Forelimb muscle (tissue), 1 donor: ENCODE measurements around the gene UBE3D. TPM values are rescaled to one million over a fixed set of nuclear protein-coding genes. Genes with fewer than 3 reads are reported as not detected.
"Not testable (repeated sequence)": the region's sequence is repeated elsewhere in the genome, so short reads cannot be mapped to it uniquely, and the experiment has no call there.

Source experiments
- DNase-seq: peaks from one replicate; pipeline ENCODE4 v3.0.0-alpha.2; 2013; ENCODE audit warnings: low read depth
- polyA plus RNA-seq: library from polyadenylated mRNA; unstranded; fragments of 120-200 nt; gene quantifications from one replicate; pipeline ENCODE4 v1.2.1, GENCODE V29; 2013; ENCODE audit not compliant: insufficient read length

The UBE3D gene
- polyA plus RNA-seq, 1 donor: 7.4 TPM

DNA sequence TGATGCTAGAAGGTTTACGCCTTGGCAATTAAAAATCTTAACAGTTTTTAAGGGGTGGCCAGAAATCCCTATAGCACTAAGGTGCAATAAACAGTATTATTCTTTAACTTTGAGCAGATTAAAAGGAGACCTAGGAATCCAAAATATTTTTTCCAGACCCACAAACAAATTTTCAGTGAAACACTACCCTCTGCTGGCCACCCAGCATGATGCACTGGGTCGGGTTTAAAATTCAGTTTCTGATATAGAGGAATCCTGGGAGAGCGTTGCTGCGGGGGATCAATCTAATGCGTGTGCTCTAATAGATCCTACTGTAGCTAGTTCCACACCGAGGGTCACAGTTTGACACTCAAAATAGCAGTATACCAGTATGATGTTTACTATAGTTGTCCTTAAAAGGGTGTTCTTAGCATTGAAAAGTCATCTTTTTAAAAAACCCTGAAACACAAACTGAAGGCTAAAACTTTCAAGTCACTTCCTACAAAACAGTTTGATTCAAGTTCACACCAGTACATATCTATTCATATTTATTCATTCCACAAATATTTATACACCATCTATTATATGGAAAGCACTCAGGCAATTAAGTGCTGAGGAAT is 10.2 kb downstream of the UBE3D start:
- no peak for DNase-seq

DNA sequence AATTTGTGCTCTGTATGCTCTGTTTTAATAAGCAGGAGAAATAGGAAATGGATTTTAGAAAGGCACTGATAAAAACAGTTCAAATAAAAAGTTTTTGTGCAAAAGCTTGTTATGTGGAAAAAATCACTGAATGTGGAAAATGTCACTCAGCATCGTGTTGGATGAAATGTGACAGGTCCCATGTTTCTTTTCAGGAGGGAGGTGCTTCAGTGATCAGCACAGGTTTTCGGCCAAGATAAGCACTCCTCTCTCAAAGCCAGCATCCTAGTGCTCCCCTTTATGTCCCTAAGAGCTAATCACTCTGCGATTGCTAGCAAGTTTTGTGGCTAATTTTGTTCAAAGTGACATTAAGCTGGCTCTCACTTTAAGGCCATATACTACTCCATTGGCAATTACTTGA is 12.0 kb downstream of the UBE3D start:
- no peak for DNase-seq

DNA sequence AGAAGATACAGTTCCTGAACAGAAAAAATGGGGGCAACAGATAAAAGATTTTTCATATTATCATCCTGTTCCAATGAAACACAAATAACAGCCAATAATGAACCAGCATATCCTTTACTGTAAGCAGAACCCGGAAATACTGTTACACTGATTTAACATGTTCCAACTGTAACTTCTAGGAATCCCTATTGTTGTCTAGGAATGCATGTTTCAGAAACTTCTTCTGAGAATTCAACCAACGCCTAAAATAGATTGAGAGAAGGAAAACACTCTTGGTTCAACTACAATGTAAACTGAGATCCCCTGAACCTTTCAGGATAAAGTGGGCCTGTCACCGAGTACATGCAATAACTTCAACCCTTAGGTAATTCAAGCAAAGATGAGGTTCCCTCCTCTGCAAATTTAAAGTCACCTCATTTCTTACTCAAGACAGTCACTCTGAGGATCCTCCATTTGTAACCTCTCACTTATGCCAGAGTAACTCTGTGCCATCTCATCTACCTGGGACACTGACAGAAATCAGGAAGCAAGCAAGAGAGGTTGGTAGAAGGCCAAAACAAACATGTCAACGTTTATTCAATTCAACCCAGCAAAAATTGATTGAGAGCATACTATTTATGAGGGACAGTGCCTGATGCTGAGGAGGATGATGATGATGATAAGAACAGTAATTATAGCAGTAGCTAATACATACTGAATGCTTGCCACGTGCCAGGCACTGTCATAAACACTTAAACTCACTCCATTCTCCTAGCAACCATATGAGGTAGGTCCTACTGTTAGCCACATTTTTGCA is 14.1 kb downstream of the UBE3D start:
- DNase-seq: no peak

DNA sequence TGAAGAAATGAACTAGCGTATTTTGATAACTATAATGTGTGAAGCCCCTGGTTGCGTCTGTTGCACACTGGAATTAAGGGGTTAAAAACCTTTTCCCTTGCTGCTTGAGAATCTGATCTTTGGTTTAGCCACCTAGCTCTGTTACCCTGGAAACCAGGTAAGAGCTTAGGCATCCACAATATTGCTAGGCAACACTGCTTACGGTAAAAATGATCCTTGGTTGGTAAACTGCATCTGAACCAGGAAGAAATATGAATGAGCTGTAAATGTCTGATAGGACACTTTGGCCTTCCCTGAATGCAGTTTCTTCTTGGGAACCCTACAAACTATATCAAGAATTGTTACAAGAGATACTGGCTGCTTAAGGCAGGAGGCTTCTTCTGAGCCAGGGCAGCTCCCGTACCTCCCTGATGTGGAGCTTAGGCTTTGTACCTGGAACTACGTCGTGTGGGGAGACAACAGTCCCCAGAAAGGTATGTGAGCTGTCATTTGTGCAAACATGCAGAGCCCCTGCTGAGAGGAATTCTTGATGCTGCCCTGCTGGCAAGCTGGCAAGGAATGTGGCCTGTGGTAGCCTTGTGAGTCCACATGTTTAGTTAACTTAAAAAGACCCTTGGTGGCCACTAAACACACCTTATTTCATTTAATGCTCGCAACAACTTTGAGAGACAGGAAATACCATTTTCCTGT is 18.4 kb downstream of the UBE3D start:
- no peak for DNase-seq

DNA sequence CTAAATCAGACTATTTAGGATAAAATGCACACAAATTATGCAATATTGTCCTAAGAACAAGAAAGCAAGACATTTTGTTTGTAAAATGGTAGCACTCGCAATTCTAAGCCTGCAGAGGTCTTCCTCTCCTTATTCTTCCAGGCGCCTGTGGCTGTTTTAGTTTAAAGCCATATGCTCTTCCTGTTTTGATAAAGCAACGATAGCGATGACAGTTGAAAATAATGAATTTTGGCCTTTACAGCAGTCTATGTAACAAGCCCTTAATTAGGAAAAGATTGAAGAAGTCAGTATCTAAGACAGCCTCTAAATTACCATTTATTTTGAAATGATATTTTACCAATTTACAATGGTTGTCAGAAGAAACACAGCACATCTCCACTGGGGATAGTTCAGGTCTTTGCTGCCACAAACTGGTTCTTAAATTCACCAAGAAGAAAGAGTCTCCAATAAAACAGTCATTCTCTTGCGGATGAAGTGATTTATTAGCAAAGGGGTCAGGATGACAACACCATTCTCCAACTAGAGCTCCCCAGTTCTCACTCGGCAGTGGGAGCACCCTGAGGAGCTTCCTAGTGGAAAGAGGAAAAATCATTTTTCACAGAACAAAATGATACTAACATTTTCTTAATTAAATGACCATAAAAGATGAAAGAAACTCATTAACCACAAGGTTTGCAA is 21.4 kb downstream of the UBE3D start:
- no peak for DNase-seq

DNA sequence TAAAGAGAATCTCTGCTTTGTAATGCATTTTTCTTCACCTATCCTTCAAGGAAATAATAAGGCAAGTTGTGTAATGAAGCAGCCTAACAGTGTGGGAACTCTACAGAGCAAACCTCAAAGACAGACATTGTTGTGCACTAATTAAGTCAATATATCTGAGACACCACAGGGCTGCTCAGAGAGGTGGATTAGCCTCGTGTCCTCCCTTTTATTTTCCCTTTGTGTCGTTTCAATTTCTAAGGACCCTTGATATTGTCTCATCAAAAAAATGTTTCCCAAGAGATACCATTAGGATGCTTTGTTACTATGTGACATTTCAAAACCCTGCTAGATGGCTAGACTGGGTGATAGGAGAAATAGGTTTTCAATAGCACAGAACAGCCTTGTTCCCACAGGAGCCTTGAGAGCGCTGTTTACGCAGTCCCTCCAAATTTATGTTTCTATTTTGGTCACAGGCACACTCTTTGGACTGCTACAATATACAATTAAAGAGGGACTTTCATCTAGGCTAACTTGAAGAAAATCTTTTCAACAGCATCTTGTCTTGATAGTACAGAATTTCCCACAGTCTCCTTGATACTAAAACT is 23.1 kb downstream of the UBE3D start:
- no peak for DNase-seq

DNA sequence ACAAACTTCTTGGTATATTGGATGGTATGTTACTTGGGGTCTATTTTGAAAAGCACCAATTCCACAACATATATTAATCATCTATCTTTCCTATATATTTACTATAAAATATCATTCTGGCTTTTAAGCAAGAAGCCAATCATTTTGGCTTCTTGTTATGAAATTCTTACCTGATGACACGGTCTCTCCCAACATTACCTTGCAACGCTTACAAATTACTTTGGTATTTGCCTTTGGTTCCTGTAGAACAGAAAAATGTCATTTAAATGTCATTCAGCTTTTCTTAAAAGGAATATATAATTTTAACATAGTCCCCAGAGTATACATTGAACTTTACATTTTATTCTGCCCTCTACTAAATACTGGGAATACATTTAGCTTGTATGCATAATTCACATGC is 27.4 kb downstream of the UBE3D start:
- DNase-seq: no peak

DNA sequence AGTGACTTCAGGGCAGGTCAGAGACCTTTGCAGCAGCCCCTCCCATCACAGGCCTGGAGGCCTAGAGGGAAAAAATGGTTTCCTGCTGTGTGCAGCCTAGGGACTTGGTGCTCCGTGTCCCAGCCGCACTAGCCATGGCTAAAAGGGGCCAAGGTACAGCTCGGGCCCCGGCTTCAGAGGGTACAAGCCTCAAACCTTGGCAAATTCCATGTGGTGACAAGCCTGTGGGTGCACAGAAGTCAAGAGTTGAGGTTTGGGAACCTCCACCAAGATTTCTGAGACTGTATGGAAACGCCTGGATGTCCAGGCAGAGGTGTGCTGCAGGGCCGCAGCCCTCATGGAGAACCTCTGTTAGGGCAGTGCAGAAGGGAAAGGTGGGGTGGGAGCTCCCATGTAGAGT is 34.0 kb downstream of the UBE3D start:
- DNase-seq: no peak

DNA sequence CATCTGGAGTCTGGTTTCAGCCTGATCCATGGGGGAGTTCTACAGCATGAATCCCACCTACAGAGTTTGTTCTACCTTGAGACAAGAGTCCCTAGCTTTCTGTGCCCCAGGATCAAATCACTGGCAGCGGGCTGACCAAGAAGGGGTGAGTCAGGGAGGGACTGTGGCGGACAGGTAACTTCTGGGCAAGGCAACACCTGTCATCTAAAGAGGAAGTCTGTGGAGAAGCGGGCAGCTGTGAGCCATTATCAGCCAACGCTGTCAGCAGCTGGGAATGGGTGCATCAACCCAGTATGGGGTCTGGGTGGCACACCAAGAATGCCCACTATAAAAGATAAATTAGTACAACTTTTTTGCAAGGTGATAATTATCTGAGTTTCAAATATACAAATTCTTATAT is 45.9 kb downstream of the UBE3D start:
- DNase-seq: no peak

DNA sequence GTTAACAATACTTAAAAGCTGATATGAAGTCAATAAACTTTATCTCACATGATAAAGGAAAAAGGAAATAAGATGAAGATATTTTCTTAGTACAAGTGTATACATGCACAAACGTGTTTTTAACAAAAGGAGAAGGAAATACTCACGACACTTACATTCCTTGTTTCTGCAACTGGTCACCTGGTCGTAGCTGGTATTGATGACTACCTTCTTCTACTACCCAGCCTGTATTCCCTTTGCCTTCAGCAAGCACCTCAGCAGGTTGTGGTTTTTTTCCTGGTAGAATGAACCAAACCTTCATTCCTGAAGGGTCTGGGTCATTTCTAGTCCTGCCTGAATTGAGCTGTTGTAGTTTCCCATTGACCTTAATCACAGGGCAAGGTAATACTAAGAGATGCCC is 54.5 kb downstream of the UBE3D start:
- not testable (repeated sequence) for DNase-seq

DNA sequence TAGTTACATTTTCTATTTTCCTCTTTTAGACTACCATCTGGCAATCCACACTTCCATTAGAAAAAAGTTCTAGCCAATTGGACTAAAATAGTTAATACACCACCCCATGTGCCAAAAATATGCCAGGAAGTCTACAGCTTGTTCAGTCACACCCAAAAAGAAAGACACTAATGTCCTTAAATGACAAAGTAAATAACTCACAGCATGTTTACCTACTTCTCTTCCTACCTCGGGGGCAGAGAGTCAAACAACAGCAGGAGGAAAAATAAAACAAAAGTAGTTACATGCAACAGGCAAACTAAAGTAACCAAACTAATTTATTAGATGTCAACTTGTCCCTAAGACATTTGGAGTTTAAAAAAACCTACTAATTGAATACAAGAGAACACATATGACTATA is 57.0 kb downstream of the UBE3D start:
- DNase-seq: no peak

DNA sequence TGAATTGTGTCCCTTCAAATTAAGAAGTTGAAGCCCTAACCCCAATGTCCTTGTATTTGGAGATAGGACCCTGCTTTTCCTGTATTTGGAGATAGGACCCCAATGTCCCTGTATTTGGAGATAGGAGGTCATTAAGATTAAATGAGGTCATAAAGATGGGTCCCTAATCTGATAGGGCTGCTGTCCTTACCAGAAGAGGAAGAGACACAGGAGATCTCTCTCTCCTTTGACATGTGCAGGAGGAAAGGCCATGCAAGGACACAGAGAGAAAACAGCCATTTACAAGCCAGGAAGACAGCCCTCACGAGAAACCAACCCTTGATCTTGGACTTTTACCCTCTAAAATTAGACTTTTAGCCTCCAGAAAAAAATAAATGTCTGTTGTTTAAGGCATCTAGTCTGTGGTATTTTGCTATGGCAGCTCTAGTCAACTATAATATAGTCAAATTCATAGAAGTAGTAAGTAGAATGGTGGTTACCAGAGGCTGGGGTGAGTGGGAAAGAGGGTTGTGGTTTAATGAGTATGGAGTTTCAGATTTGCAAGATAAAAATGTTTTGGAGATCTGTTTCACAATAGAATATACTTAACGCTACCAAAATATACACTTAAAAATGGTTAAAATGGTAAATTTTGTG is 59.3 kb downstream of the UBE3D start:
- no peak for DNase-seq

DNA sequence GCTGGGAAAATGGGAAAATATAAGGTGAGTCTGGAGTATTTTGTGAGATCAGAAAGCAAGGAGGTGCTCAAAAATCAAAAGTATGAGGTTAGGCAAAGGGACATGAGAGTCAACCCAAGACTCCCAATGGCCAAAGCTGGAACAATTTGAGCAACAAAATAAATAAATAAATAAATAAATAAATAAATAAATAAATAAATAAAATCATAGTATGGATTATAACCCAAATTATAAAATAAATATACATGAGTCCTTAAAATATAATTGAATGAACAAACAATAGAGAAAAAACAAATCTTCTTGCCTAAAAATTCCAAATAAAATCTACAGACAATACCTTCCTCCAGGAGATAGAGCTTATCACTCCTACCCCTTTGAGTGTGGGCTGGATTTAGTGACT is 69.5 kb downstream of the UBE3D start:
- no peak for DNase-seq

DNA sequence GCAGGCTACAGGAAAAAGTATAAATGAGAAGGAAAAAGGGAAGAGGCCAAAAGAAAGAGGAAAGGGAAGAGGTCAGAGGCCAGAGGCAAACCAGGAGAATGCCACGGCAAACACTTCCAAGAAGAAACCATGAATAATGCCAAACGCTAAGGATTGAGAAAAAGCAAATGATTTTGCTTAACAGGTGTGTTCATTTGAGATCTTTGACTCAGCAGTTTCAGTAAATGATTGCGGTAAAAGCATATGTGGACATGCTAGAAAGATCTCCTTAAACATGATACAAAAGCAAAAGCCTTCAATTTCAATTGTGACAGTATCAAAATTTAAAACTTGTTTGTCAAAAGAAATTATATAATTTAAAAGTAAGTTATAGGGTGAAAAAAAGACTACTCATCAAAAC is 70.6 kb downstream of the UBE3D start:
- DNase-seq: no peak

DNA sequence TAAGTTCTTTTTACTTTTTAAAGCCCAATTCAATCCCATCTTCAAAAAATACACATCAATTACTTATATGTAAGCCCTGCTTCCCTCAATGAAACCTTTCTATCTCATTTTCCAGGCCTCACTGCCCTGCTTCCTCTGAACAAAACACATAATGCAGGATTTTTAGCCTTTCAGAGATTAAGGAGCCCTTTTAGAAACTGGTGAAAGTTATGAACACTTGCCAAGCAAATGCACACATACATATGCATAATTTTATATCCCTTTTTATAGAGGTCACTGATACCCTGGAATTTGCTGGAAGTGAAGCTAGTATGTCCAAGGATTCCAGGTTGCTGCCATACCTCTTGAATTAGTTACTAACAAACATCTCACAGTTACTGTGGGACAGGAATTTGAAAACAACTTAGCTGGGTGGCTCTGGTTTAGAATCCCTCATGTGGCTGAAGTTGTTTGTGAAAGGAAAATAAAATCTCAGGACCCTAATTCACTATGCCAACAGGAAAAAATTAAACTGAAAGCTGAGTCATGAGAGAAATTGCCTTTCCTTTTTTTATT is 75.8 kb downstream of the UBE3D start:
- DNase-seq: no peak

DNA sequence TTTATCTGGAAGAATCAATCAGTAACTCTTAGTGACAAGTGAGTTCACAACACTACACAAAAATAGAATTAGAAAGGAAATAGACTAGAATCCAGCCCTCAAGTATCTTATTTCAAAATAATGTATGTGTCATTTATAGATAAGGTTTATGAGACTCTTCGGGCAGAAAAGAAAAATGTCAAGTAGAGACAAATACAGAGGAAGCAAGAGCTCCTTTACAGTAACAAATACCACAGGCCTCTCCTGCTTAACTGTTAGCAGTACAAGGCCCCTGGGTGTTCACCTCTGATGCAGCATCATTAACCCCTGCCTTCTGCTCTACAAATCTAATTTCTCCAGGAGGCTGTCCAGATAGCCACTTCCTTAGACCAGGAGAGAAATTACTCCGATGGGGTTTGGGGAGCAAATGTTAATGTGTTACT is 76.7 kb downstream of the UBE3D start:
- DNase-seq: no peak

DNA sequence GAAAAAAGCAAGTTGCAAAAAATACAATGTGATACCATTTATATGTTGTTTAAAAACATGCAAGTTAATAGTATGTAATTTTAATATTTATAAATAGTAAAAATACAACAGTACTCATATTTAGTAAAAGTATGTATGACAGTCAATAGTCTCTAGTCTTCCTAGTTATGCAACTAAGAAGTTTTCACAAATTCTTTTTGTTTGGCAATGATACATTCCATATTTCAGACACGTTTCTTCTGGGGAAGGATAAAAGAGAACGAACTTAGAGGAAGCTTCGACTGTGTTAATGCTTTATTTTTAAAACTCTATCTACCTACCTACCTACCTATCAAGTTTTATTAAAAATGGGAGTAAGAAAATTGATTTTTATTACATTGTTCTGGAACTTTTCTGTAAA is 77.7 kb downstream of the UBE3D start:
- no peak for DNase-seq

DNA sequence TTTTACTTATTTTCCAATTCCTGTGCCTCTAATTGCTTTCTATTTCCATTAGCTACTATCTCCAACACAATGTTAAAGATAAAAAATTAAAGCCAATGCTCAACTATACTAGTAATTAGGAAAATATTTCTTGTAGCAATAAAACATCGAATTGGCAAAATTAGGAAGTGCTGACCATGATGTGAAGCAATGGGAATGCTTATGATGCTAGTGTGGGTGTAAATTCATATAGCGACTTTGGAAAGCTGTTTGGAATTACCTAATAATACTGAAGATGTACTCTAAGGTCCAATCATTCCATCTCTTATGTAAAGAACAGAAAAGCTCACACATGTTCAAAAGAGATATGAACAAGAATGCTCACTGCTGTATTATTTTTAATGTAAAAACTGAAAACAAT is 78.2 kb downstream of the UBE3D start:
- no peak for DNase-seq

DNA sequence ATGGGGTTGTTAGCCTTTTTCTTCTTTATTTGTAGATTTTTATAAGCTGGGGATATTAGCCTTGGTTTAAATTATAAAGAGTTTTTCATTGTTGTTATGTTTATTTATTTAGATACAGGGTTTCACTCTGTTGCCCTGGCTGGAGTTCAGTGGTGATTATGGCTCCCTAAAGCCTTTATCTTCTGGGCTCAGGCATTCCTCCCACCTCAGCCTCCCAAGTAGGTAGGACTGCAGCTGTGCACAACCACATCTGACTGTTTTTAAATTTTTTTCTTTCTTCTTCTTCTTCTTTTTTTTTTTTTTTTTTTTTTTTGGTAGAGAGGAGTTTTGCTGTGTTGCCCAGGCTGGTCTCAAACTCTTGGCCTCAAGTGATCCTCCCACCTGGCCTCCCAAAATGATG is 80.9 kb downstream of the UBE3D start:
- no peak for DNase-seq

DNA sequence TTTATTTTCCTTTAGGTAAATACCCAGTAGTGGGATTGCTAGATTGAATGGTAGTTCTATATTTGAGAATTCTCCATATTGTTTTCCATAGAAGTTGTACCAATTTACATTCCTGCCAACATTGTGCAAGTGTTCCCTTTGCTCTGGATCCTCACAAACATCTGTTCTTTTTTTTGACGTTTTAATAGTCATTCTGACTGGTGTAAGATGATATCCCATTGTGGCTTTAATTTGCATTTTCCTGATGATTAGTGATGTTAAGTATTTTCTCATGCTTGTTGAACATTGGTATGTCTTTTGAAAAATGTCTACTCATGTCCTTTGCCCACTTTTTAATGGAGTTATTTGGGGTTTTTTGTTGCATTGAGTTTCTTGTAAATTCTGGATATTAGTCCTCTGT is 85.6 kb downstream of the UBE3D start:
- DNase-seq: no peak

DNA sequence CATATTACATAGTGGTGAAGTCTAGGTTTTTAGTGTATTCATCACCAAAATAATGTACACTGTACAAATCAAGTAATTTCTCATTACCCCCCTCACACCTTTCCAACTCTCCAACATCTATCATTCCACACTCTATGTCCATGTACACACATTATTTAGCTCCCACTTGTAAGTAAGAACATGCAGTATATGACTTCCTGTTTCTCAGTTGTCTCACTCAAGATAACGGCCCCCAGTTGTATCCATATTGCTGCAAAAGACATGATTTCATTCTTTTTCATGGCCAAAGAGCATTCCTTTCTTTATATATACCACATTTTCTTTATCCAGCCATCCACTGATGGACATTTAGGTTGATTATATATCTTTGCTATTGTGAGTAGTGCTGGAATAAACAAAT is 86.0 kb downstream of the UBE3D start:
- DNase-seq: no peak
